GM23338 (cell line): ENCODE measurements around the gene MESD.

Experiments used
- CREB1 ChIP-seq: fragments of 250-450 bp; sonication (Bioruptor Pico); IDR thresholded peaks from 2 replicates; pipeline ENCODE4 v1.5.0; 2020; ENCODE audit warnings: low read depth, mild to moderate bottlenecking, moderate library complexity
- CTCF ChIP-seq, 2 experiments: fragments of 200-600 bp in 1 of 2; sonication (generic) in 1 of 2; conservative IDR thresholded peaks; 2 replicates each; pipeline versions ENCODE4 v1.5.1 to v1.6.1; 2016 to 2017; ENCODE audit warnings: antibody characterized with exemption in 2 of 2, low read depth in 2 of 2, mild to moderate bottlenecking in 2 of 2, moderate library complexity in 1 of 2
- ETS1 ChIP-seq: IDR thresholded peaks from 2 replicates; pipeline ENCODE4 v1.6.1; 2016; ENCODE audit warnings: antibody characterized with exemption
- EZH2 ChIP-seq: fragments of 200-600 bp; sonication (generic); IDR thresholded peaks from one replicate; pipeline ENCODE4 v1.8.0; 2017; ENCODE audit warnings: antibody characterized with exemption, mild to moderate bottlenecking, low read depth; ENCODE audit not compliant: unreplicated experiment
- EZH2phosphoT487 ChIP-seq: fragments of 200-600 bp; sonication (generic); IDR thresholded peaks from one replicate; pipeline ENCODE4 v1.8.1; 2018; ENCODE audit warnings: antibody characterized with exemption; ENCODE audit not compliant: unreplicated experiment
- JUNB ChIP-seq: IDR thresholded peaks from one replicate; pipeline ENCODE4 v1.6.1; 2016; ENCODE audit warnings: antibody characterized with exemption; ENCODE audit not compliant: unreplicated experiment
- NANOG ChIP-seq: IDR thresholded peaks from 2 replicates; pipeline ENCODE4 v1.6.1; 2016; ENCODE audit warnings: antibody characterized with exemption, borderline replicate concordance
- POLR2AphosphoS5 ChIP-seq: IDR thresholded peaks from 2 replicates; pipeline ENCODE4 v1.6.1; 2016; ENCODE audit warnings: antibody characterized with exemption, low read depth
- REST ChIP-seq: IDR thresholded peaks from one replicate; pipeline ENCODE4 v1.6.1; 2018; ENCODE audit warnings: antibody characterized with exemption; ENCODE audit not compliant: unreplicated experiment
- STAT1 ChIP-seq: IDR thresholded peaks from one replicate; pipeline ENCODE4 v1.6.1; 2016; ENCODE audit warnings: antibody characterized with exemption; ENCODE audit not compliant: unreplicated experiment
- ZNF331 ChIP-seq: fragments of 250-450 bp; sonication (Bioruptor Pico); IDR thresholded peaks from 2 replicates; pipeline ENCODE4 v1.5.0; 2020; ENCODE audit warnings: low read depth, mild to moderate bottlenecking, moderate library complexity
- ZNF462 ChIP-seq: fragments of 250-450 bp; sonication (Bioruptor Pico); IDR thresholded peaks from 2 replicates; pipeline ENCODE4 v1.5.0; 2020; ENCODE audit warnings: mild to moderate bottlenecking, moderate library complexity

- no peak for TF ChIP-seq CTCF (conservative IDR thresholded peaks at IDR 0.05; ENCODE audit: low read depth in 2 of 2)
- TF ChIP-seq JUNB, result no peak
- TF ChIP-seq EZH2phosphoT487, result no peak
- no peak for TF ChIP-seq CREB1
- no peak for TF ChIP-seq EZH2
- TF ChIP-seq REST, result no peak
- TF ChIP-seq ZNF331 (CRISPR knock-in tag), result no peak
- no peak for TF ChIP-seq POLR2AphosphoS5
- TF ChIP-seq STAT1, result no peak
- TF ChIP-seq ZNF462 (CRISPR knock-in tag), result no peak
- no peak for TF ChIP-seq NANOG
- TF ChIP-seq ETS1, result no peak
Measured at GRCh38 chr15:80931721-80932512, 57.7 kb downstream of the MESD start.
